ENCODE measurements around the gene RERG.

- TF ChIP-seq ZNF785 (tag by site-specific recombination; IDR thresholded peaks at IDR 0.05): no peak
- TF ChIP-seq RBAK (tag by site-specific recombination; IDR thresholded peaks at IDR 0.05): no peak
- no peak for TF ChIP-seq CTCF (tag by site-specific recombination; IDR thresholded peaks at IDR 0.05)
- no peak for TF ChIP-seq ZNF394 (tag by site-specific recombination; IDR thresholded peaks at IDR 0.05; ENCODE audit: borderline replicate concordance)
- TF ChIP-seq ZNF354C (tag by site-specific recombination; IDR thresholded peaks at IDR 0.05; ENCODE audit: borderline replicate concordance, low read depth): no peak
- no peak for TF ChIP-seq ZBTB8A (tag by site-specific recombination; IDR thresholded peaks at IDR 0.05)
- no peak for TF ChIP-seq ZBTB44 (tag by site-specific recombination; IDR thresholded peaks at IDR 0.05)
Observed at GRCh38 chr12:15088105-15088504, 133.1 kb downstream of the RERG start.

Data from HEK293 (cell line).